22Rv1 (cell line): Measurements from ENCODE around the gene ACBD5.

Source experiments
- H3K27ac ChIP-seq: fragments of 450-650 bp; 2 replicates; pipeline ENCODE4 v1.5.1; 2017
- ZFX ChIP-seq: fragments of 450-650 bp; IDR thresholded peaks from 2 replicates; pipeline ENCODE4 v1.6.1; 2017; ENCODE audit warnings: antibody characterized with exemption, borderline replicate concordance
- TF ChIP-seq, protein P1 (sequence below): fragments of 450-650 bp; IDR thresholded peaks from 2 replicates; pipeline ENCODE4 v1.5.1; 2017; ENCODE audit warnings: mild to moderate bottlenecking

ACBD5 gene

DNA sequence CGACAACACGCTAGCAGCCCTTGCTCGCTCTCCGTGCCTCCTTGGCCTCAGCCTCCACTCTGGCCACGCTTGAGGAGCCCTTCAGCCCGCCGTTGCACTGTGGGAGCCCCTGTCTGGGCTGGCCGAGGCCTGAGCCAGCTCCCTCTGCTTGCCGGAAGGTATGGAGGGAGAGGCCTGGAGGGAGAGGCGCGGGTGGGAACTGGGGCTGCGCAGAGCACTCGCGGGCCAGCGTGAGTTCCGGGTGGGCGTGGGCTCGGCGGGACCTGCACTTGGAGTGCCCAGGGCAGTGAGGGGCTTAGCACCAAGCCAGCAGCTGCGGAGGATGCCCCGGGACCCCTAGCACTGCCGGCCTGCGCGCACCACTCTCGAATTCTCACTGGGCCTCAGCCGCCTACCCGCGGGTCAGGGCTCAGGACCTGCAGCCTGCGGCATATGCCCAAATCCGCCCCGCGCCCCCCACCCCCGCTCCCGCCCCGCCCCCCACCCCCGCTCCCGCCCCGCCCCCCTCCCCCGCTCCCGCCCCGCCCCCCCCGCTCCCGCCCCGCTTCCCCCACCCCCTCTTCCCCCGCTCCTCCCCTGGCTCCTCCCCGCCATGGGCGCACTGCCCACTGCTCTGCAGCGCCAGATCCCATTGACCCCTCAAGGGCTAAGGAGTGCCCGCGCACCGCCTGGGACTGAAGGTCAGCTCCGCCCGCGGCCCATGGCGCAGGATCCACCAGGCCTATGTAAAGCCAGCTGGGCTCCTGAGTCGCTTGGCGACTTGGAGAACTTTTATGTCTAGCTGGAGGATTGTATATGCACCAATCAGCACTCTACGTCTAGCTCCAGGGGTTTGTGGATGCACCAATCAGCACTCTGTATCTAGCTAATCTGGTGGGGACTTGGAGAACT is 15.9 kb upstream of the ACBD5 start:
- no peak overlapping the region for H3K27ac ChIP-seq
- TF ChIP-seq, protein P1, sequence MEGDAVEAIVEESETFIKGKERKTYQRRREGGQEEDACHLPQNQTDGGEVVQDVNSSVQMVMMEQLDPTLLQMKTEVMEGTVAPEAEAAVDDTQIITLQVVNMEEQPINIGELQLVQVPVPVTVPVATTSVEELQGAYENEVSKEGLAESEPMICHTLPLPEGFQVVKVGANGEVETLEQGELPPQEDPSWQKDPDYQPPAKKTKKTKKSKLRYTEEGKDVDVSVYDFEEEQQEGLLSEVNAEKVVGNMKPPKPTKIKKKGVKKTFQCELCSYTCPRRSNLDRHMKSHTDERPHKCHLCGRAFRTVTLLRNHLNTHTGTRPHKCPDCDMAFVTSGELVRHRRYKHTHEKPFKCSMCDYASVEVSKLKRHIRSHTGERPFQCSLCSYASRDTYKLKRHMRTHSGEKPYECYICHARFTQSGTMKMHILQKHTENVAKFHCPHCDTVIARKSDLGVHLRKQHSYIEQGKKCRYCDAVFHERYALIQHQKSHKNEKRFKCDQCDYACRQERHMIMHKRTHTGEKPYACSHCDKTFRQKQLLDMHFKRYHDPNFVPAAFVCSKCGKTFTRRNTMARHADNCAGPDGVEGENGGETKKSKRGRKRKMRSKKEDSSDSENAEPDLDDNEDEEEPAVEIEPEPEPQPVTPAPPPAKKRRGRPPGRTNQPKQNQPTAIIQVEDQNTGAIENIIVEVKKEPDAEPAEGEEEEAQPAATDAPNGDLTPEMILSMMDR, result no peak
- no peak for TF ChIP-seq ZFX

- no peak overlapping the region for H3K27ac ChIP-seq
- no peak for TF ChIP-seq ZFX
- TF ChIP-seq, protein P1, result no peak
These were observed 13.0 kb upstream of the ACBD5 start for GRCh38 chr10:27253576-27253975.

DNA sequence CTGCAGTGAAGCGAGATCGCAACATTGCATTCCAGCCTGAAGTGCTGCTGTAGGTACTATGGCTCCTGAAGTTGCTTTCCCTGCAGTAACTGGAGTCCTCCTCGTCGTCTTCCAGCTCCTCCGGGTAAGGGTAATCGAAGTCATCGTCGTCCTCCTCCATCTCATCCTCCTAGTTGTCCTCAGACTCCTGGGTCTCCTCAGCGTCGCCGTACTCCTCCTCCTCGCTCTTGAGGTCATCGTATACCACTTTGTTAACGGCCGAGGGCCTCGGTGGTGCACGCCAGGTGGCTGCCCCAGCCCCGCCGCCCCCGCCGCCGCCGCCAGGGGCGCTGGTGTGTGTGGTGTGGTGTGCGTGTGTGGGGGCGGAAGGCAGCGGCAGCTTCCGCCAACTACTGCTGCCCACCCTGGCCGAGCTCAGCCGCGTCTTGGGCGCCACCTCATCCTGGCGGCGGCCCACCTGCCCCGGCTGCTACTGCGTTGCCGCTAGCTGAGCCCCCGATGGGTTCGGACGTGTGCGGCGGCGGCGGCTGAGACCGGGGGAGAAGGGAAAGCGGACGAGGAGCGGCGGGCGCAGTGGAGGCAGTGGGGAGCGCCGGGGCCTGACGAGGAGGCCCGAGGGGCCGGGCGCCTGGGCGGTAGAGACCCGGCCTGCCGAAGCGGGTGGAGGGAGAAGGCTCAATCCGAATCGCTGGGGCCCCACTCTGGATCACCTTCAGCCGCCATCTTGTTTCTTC is 11.8 kb upstream of the ACBD5 start:
- peak overlapping the region; percentile 56 for H3K27ac ChIP-seq
- TF ChIP-seq ZFX, result no peak
- TF ChIP-seq, protein P1, result peak; percentile 84

- H3K27ac ChIP-seq, result no peak overlapping the region
- TF ChIP-seq, protein P1, result no peak
- TF ChIP-seq ZFX, result no peak
These were observed 11.0 kb upstream of the ACBD5 start for GRCh38 chr10:27251554-27251953.

GRCh38 chr10:27248215-27248614 is 7.6 kb upstream of the ACBD5 start:
- no peak overlapping the region for H3K27ac ChIP-seq
- TF ChIP-seq, protein P1, result no peak
- no peak for TF ChIP-seq ZFX

GRCh38 chr10:27247441-27247840 is 6.8 kb upstream of the ACBD5 start:
- no peak overlapping the region for H3K27ac ChIP-seq
- TF ChIP-seq, protein P1, result no peak
- no peak for TF ChIP-seq ZFX

DNA sequence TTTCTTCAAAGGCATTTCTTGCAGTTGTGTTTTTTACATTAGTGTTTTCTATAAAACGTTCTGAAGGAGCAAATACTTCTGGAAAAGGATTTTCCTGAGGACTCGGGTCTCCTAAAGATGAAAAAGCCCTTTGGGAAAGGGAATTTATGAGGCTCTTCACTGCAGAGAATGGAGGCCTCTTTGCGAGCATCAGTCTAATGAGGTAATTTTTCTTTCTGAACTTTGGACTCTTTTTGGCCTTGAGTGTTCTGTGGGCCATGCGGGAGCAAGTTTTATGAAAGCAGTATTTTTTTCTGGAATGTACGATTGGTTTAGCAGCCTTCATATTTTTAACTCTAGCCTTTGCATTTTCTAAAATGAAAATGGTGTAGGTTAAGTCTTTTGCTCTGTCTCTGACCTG is 6.4 kb upstream of the ACBD5 start:
- TF ChIP-seq ZFX, result no peak
- TF ChIP-seq, protein P1, result no peak
- no peak overlapping the region for H3K27ac ChIP-seq
